Testis (tissue), 2 donors: ENCODE measurements around the gene BOLA1.

Source experiments
- CTCF ChIP-seq, 3 experiments: fragments of 450-650 bp in 2 of 3; fragments of 200-600 bp in 1 of 3; sonication (generic) in 1 of 3; IDR thresholded peaks; one replicate each; pipeline ENCODE4 v1.5.1; 2016 to 2019; ENCODE audit warnings: antibody characterized with exemption in 3 of 3, mild to moderate bottlenecking in 2 of 3, moderate library complexity in 1 of 3
- POLR2A ChIP-seq: fragments of 450-650 bp; IDR thresholded peaks from one replicate; pipeline ENCODE4 v1.6.1; 2017; ENCODE audit warnings: antibody characterized with exemption, mild to moderate bottlenecking, moderate library complexity

- TF ChIP-seq POLR2A (no peak), CTCF (IDR thresholded peaks at IDR 0.05) (no peak)
Observed at GRCh38 chr1:149923626-149924025, 24.3 kb downstream of the BOLA1 start.
